Adrenal gland (tissue), 5 donors: Measurements from ENCODE around the gene MYCBP.

Experiments
- POLR2A ChIP-seq, 2 donors: fragments of 450-650 bp; IDR thresholded peaks; one replicate each; pipeline ENCODE4 v1.6.1; 2017; ENCODE audit warnings: antibody characterized with exemption in 2 of 2, mild to moderate bottlenecking in 2 of 2, moderate library complexity in 1 of 2
- TF ChIP-seq, protein P1 (sequence below), 6 experiments: fragments of 450-650 bp in 4 of 6; fragments of 200-600 bp in 2 of 6; sonication (generic) in 1 of 6; IDR thresholded peaks; 1 replicate in 5 of 6; 2 replicates in 1 of 6; pipeline versions ENCODE4 v1.5.1 to v1.8.0; 2016 to 2021; ENCODE audit warnings: antibody characterized with exemption in 6 of 6, mild to moderate bottlenecking in 2 of 6, moderate library complexity in 1 of 6
- donor health status: DM: no; HTN: no; CAD: no.

DNA sequence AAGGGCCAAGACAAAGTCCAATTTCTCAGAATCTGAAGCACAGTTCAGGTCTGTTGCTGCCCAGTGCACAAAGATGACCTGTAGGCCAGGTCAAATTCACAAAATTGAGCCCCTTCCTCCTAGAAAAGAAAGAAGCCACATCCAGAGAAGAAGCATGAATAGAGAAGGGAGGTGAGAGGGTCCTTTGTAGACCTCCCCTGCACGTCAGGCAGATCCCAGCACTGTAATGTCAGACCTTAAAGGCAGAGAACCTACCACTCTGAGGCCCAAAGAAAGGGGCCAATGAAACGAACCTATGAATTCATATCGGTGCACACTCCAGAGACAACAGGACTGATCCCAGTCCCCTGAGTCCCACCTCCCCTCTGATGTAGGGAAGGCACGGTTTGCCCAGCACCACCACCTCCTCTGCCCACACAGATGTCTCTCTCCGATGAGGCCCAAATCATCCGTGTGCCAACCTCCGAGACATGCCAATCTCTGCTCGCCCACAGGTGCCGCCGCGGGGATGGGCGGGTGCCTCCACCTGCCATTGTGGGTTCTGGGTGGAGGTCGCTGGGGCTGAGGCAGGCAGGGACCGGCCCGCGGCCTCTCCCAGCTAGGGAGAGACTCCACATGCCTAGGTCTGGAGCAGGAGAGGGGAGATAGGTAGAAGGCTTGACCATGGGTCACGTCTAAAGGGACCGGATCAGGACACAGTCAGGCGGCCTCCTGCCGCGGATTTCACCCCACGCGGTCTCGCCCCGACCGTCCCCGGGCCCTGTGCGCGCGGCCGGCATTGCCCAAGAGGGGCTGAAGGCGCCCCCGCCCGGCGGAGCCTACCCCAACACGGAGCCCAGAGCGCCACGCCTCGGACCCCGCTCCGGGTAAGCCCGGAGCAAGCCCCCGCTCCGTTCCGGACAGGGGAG is 55.6 kb downstream of the MYCBP start:
- TF ChIP-seq, protein P1, sequence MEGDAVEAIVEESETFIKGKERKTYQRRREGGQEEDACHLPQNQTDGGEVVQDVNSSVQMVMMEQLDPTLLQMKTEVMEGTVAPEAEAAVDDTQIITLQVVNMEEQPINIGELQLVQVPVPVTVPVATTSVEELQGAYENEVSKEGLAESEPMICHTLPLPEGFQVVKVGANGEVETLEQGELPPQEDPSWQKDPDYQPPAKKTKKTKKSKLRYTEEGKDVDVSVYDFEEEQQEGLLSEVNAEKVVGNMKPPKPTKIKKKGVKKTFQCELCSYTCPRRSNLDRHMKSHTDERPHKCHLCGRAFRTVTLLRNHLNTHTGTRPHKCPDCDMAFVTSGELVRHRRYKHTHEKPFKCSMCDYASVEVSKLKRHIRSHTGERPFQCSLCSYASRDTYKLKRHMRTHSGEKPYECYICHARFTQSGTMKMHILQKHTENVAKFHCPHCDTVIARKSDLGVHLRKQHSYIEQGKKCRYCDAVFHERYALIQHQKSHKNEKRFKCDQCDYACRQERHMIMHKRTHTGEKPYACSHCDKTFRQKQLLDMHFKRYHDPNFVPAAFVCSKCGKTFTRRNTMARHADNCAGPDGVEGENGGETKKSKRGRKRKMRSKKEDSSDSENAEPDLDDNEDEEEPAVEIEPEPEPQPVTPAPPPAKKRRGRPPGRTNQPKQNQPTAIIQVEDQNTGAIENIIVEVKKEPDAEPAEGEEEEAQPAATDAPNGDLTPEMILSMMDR (IDR thresholded peaks at IDR 0.05) = no peak
- no peak for TF ChIP-seq POLR2A (IDR thresholded peaks at IDR 0.05)
